SK-N-SH treated with all-trans-retinoic acid at 6 μM for 48 hours (cell line): ENCODE measurements around the gene TGFB2.

Experiments used
- ATAC-seq: fragments of 200-7000 bp; cut with Tn5 transposase; 3 replicates; pipeline ENCODE4 v1.9.1; 2020; ENCODE audit warnings: mild to moderate bottlenecking, moderate library complexity
- ARNTL ChIP-seq: fragments of 450-650 bp; formaldehyde crosslinking; IDR thresholded peaks from 2 replicates; pipeline ENCODE4 v1.5.0; 2020; ENCODE audit warnings: low read depth, mild to moderate bottlenecking, moderate library complexity, borderline replicate concordance
- BACH2 ChIP-seq: fragments of 250-450 bp; sonication (Bioruptor Pico); IDR thresholded peaks from 2 replicates; pipeline ENCODE4 v1.9.0; 2021; ENCODE audit warnings: mild to moderate bottlenecking, borderline replicate concordance
- CSDC2 ChIP-seq: fragments of 250-450 bp; sonication (Bioruptor Pico); IDR thresholded peaks from 2 replicates; pipeline ENCODE4 v1.5.0; 2020; ENCODE audit warnings: mild to moderate bottlenecking, moderate library complexity
- ESRRG ChIP-seq: fragments of 250-450 bp; sonication (Bioruptor Pico); IDR thresholded peaks from 2 replicates; pipeline ENCODE4 v1.6.1; 2021; ENCODE audit warnings: mild to moderate bottlenecking
- GLIS3 ChIP-seq: fragments of 250-450 bp; sonication (Bioruptor Pico); IDR thresholded peaks from 2 replicates; pipeline ENCODE4 v1.5.0; 2020; ENCODE audit warnings: mild to moderate bottlenecking, moderate library complexity
- ISL1 ChIP-seq: fragments of 250-450 bp; sonication (Bioruptor Pico); IDR thresholded peaks from 2 replicates; pipeline ENCODE4 v2.1.2; 2022; ENCODE audit warnings: mild to moderate bottlenecking, moderate library complexity
- OSR1 ChIP-seq: fragments of 250-450 bp; sonication (Bioruptor Pico); IDR thresholded peaks from 2 replicates; pipeline ENCODE4 v1.8.0; 2022; ENCODE audit warnings: moderate library complexity, mild to moderate bottlenecking, inconsistent platforms
- PPARA ChIP-seq: fragments of 250-450 bp; sonication (Bioruptor Pico); IDR thresholded peaks from 2 replicates; pipeline ENCODE4 v1.5.0; 2020; ENCODE audit warnings: mild to moderate bottlenecking, borderline replicate concordance
- RARB ChIP-seq: fragments of 250-450 bp; sonication (Bioruptor Pico); IDR thresholded peaks from 2 replicates; pipeline ENCODE4 v1.8.0; 2021; ENCODE audit warnings: mild to moderate bottlenecking, moderate library complexity
- SNAI2 ChIP-seq: fragments of 250-450 bp; sonication (Bioruptor Pico); IDR thresholded peaks from 2 replicates; pipeline ENCODE4 v1.5.0; 2020; ENCODE audit warnings: mild to moderate bottlenecking, moderate library complexity
- TOX ChIP-seq: fragments of 250-450 bp; sonication (Bioruptor Pico); IDR thresholded peaks from 2 replicates; pipeline ENCODE4 v1.8.0; 2021; ENCODE audit warnings: mild to moderate bottlenecking, moderate library complexity, borderline replicate concordance
- TSHZ2 ChIP-seq: fragments of 250-450 bp; sonication (Bioruptor Pico); IDR thresholded peaks from 2 replicates; pipeline ENCODE4 v1.5.0; 2020; ENCODE audit warnings: mild to moderate bottlenecking, moderate library complexity
- ZC3H10 ChIP-seq: fragments of 250-450 bp; sonication (Bioruptor Pico); IDR thresholded peaks from 2 replicates; pipeline ENCODE4 v1.5.1; 2021; ENCODE audit warnings: mild to moderate bottlenecking, moderate library complexity
- ZFP3 ChIP-seq: fragments of 250-450 bp; sonication (Bioruptor Pico); IDR thresholded peaks from 2 replicates; pipeline ENCODE4 v1.5.0; 2020; ENCODE audit warnings: mild to moderate bottlenecking, moderate library complexity
- ZFP30 ChIP-seq: fragments of 450-650 bp; formaldehyde crosslinking; IDR thresholded peaks from 2 replicates; pipeline ENCODE4 v1.5.0; 2022; ENCODE audit warnings: mild to moderate bottlenecking, moderate library complexity
- ZNF565 ChIP-seq: fragments of 450-650 bp; formaldehyde crosslinking; conservative IDR thresholded peaks from 2 replicates; pipeline ENCODE4 v1.5.0; 2020; ENCODE audit warnings: low read depth, mild to moderate bottlenecking, moderate library complexity
- ZNF70 ChIP-seq: fragments of 450-650 bp; formaldehyde crosslinking; IDR thresholded peaks from 2 replicates; pipeline ENCODE4 v1.5.0; 2020; ENCODE audit warnings: mild to moderate bottlenecking, moderate library complexity
- ZNF8 ChIP-seq: fragments of 450-650 bp; formaldehyde crosslinking; IDR thresholded peaks from 2 replicates; pipeline ENCODE4 v1.5.0; 2020; ENCODE audit warnings: mild to moderate bottlenecking, moderate library complexity
- TF ChIP-seq, protein P1 (sequence below): fragments of 250-450 bp; sonication (Bioruptor Pico); IDR thresholded peaks from 2 replicates; pipeline ENCODE4 v1.5.1; 2020; ENCODE audit warnings: low read depth, mild to moderate bottlenecking, moderate library complexity
- TF ChIP-seq, protein P2 (sequence below): fragments of 250-450 bp; sonication (Bioruptor Pico); IDR thresholded peaks from 2 replicates; pipeline ENCODE4 v1.8.0; 2021; ENCODE audit warnings: low read depth, mild to moderate bottlenecking, moderate library complexity, borderline replicate concordance
- TF ChIP-seq, protein P3 (sequence below): fragments of 250-450 bp; sonication (Bioruptor Pico); IDR thresholded peaks from 2 replicates; pipeline ENCODE4 v1.8.0; 2020; ENCODE audit warnings: mild to moderate bottlenecking, moderate library complexity, borderline replicate concordance

TGFB2 gene

GRCh38 chr1:218480137-218480536 is 135.0 kb downstream of the TGFB2 start (continued):
- no peak for TF ChIP-seq GLIS3
- TF ChIP-seq ZC3H10 (CRISPR knock-in tag): no peak
- no peak for TF ChIP-seq BACH2 (CRISPR knock-in tag)
- TF ChIP-seq, all 23 proteins: peak for 3

DNA sequence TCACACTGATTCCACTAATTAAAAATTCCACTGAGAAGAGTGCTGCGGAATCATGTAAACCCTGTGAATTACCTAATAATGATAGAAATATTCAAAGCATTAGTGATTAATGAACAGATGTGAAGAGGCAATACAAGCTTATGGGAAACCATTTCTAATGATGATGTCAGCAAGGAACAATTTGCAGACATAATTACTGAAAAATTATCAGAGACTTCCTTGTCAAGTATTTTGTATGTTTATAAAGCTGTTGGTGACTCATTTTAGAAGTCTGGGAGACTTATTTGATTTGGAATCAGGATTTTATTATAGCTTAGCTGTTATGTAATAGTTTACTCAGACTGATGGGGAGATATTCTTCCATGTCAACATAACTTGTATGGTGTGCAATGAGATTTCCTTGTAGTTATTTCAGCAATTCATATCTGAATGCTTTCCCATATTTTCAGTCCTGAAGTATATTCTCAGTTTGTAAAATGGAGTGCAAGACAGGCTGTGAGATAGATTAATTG is 135.5 kb downstream of the TGFB2 start:
- TF ChIP-seq ZFP3 (0 out of 2 replicates have a peak, but pooled peaks have one; percentile 57), OSR1 (CRISPR knock-in tag) (no peak), TSHZ2 (no peak), TOX (CRISPR knock-in tag) (0 out of 2 replicates have a peak, but pooled peaks have one; percentile 21), SNAI2 (CRISPR knock-in tag) (no peak), ESRRG (CRISPR knock-in tag) (no peak), ISL1 (CRISPR knock-in tag) (peak; percentile 84)
- TF ChIP-seq, protein P1, sequence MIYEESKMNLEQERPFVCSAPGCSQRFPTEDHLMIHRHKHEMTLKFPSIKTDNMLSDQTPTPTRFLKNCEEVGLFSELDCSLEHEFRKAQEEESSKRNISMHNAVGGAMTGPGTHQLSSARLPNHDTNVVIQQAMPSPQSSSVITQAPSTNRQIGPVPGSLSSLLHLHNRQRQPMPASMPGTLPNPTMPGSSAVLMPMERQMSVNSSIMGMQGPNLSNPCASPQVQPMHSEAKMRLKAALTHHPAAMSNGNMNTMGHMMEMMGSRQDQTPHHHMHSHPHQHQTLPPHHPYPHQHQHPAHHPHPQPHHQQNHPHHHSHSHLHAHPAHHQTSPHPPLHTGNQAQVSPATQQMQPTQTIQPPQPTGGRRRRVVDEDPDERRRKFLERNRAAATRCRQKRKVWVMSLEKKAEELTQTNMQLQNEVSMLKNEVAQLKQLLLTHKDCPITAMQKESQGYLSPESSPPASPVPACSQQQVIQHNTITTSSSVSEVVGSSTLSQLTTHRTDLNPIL (CRISPR knock-in tag): peak; percentile 76
- peak; percentile 54 for ATAC-seq

DNA sequence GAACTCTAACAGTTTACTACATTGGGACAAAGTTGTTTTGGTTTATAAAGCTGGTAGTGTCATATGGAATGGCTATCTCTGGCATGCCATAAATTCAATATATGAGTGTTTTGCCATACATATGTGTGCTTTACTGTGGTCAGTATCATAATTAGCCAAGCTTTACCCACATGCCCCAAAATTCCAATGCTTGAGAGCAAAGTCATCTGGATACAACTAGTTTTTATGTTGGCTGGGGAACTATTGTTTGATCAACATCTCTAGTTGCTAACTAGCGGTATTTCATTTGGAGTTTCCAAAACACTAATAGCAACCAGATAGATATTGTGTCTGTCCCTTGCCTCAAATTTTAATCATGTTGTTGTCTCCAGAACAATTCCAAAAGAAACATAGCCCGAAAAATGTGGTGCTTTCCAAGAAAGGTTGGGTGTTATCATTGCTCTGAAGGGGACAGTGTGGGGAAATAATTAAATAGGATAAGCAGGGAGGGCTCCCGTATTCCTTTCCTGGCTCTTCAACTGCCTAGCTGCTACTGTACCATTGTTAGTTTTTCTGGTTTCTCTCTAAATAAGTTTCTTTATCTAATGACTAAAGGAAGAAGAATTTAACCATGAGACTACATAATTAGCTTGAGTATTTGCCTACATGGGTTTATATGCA is 136.1 kb downstream of the TGFB2 start:
- no peak for ATAC-seq
- TF ChIP-seq TSHZ2 (no peak), ZNF70 (CRISPR knock-in tag) (no peak), PPARA (CRISPR knock-in tag) (no peak), ESRRG (CRISPR knock-in tag) (no peak), ZFP3 (no peak), ZNF565 (CRISPR knock-in tag) (no peak), RARB (CRISPR knock-in tag) (no peak), ZC3H10 (CRISPR knock-in tag) (no peak), SNAI2 (CRISPR knock-in tag) (no peak), ZNF8 (CRISPR knock-in tag) (no peak), GLIS3 (no peak), OSR1 (CRISPR knock-in tag) (no peak), TOX (CRISPR knock-in tag) (no peak), BACH2 (CRISPR knock-in tag) (no peak), ZFP30 (CRISPR knock-in tag) (no peak), CSDC2 (no peak), ARNTL (CRISPR knock-in tag) (no peak)
- TF ChIP-seq, protein P2, sequence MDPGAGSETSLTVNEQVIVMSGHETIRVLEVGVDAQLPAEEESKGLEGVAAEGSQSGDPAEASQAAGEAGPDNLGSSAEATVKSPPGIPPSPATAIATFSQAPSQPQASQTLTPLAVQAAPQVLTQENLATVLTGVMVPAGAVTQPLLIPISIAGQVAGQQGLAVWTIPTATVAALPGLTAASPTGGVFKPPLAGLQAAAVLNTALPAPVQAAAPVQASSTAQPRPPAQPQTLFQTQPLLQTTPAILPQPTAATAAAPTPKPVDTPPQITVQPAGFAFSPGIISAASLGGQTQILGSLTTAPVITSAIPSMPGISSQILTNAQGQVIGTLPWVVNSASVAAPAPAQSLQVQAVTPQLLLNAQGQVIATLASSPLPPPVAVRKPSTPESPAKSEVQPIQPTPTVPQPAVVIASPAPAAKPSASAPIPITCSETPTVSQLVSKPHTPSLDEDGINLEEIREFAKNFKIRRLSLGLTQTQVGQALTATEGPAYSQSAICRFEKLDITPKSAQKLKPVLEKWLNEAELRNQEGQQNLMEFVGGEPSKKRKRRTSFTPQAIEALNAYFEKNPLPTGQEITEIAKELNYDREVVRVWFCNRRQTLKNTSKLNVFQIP (CRISPR knock-in tag): no peak
- TF ChIP-seq, protein P3, sequence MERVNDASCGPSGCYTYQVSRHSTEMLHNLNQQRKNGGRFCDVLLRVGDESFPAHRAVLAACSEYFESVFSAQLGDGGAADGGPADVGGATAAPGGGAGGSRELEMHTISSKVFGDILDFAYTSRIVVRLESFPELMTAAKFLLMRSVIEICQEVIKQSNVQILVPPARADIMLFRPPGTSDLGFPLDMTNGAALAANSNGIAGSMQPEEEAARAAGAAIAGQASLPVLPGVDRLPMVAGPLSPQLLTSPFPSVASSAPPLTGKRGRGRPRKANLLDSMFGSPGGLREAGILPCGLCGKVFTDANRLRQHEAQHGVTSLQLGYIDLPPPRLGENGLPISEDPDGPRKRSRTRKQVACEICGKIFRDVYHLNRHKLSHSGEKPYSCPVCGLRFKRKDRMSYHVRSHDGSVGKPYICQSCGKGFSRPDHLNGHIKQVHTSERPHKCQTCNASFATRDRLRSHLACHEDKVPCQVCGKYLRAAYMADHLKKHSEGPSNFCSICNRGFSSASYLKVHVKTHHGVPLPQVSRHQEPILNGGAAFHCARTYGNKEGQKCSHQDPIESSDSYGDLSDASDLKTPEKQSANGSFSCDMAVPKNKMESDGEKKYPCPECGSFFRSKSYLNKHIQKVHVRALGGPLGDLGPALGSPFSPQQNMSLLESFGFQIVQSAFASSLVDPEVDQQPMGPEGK (CRISPR knock-in tag): no peak
- TF ChIP-seq, protein P1 (CRISPR knock-in tag): no peak
